Caco-2 (cell line): ENCODE measurements around the gene NUDT6. TPM values are rescaled to one million over a fixed set of nuclear protein-coding genes. Genes with fewer than 3 reads are reported as not detected.
"Not testable (repeated sequence)": the region's sequence is repeated elsewhere in the genome, so short reads cannot be mapped to it uniquely, and the experiment has no call there.

Experiments
- BruUV-seq: library from RNA; stranded (reverse); fragments of 400-500 nt; replicated peaks from 2 replicates; lab custom pipeline; 2021; lab: Mats Ljungman, UMichigan
- CTCF ChIA-PET: fragments of 300-600 bp; sonication (Branson Sonifier 250); formaldehyde crosslinking; loops from one replicate; lab custom pipeline; 2022; ENCODE audit warnings: antibody characterized with exemption; lab: Charles Lee
- POLR2A ChIA-PET: fragments of 300-600 bp; sonication (Branson Sonifier 250); formaldehyde crosslinking; loops from one replicate; lab custom pipeline; 2022; ENCODE audit warnings: antibody characterized with exemption; lab: Charles Lee
- DNase-seq, 2 experiments: peaks; one replicate each; pipeline versions ENCODE4 v3.0.0 to v3.0.0-alpha.2; 2020 to 2022
- H3K27me3 ChIP-seq: replicated peaks from 2 replicates; pipeline ENCODE4 v1.6.0; 2011; ENCODE audit warnings: low read length; ENCODE audit not compliant: control insufficient read depth, insufficient read depth
- H3K36me3 ChIP-seq: 2 replicates; pipeline ENCODE4 v1.5.1; 2011; ENCODE audit warnings: low read length; ENCODE audit not compliant: control insufficient read depth, insufficient read depth
- H3K4me1 ChIP-seq: fragments of 250-450 bp; sonication (Bioruptor Pico); 2 replicates; pipeline ENCODE4 v1.5.1; 2020; ENCODE audit warnings: mild to moderate bottlenecking
- H3K4me3 ChIP-seq: 2 replicates; pipeline ENCODE4 v1.5.1; 2011; ENCODE audit warnings: low read depth, mild to moderate bottlenecking, control low read depth, low read length
- H3K9me3 ChIP-seq: fragments of 250-450 bp; sonication (Bioruptor Pico); 2 replicates; pipeline ENCODE4 v1.5.1; 2020; ENCODE audit warnings: mild to moderate bottlenecking, moderate library complexity
- H3K27ac Mint-ChIP-seq: one replicate; pipeline ENCODE4 v1.8.0; 2022; ENCODE audit warnings: mixed read lengths; ENCODE audit not compliant: unreplicated experiment
- H3K27me3 Mint-ChIP-seq: one replicate; pipeline ENCODE4 v1.8.0; 2022; ENCODE audit warnings: mixed read lengths; ENCODE audit not compliant: insufficient read depth, unreplicated experiment
- H3K36me3 Mint-ChIP-seq: one replicate; pipeline ENCODE4 v1.8.0; 2022; ENCODE audit warnings: mild to moderate bottlenecking, mixed read lengths; ENCODE audit not compliant: insufficient read depth, unreplicated experiment
- H3K4me1 Mint-ChIP-seq: one replicate; pipeline ENCODE4 v1.8.0; 2022; ENCODE audit warnings: low read depth, mixed read lengths; ENCODE audit not compliant: unreplicated experiment
- H3K4me3 Mint-ChIP-seq: one replicate; pipeline ENCODE4 v1.8.0; 2022; ENCODE audit warnings: mild to moderate bottlenecking, moderate library complexity, mixed read lengths; ENCODE audit not compliant: unreplicated experiment
- H3K9me3 Mint-ChIP-seq: one replicate; pipeline ENCODE4 v1.8.0; 2022; ENCODE audit warnings: mixed read lengths; ENCODE audit not compliant: unreplicated experiment
- CTCF ChIP-seq, 2 experiments: fragments of 200-600 bp in 1 of 2; IDR thresholded peaks; 1 replicate in 1 of 2; 2 replicates in 1 of 2; pipeline versions ENCODE4 v1.5.1 to v1.8.0; 2011 to 2022; ENCODE audit warnings: antibody characterized with exemption in 1 of 2, control low read depth in 1 of 2, inconsistent platforms in 1 of 2, low read depth in 1 of 2, low read length in 1 of 2, mild to moderate bottlenecking in 1 of 2, moderate library complexity in 1 of 2; ENCODE audit not compliant: insufficient read depth in 1 of 2, severe bottlenecking in 1 of 2, unreplicated experiment in 1 of 2
- intact Hi-C: fragments of 100-400 bp; cut with micrococcal nuclease; formaldehyde crosslinking; loops from one replicate; pipeline ENCODE4 v1.10.0; 2022; ENCODE audit not compliant: unreplicated experiment
- total RNA-seq: library from RNA; stranded (reverse); gene quantifications from 2 replicates; pipeline ENCODE4 v1.2.3, GENCODE V29; 2022

NUDT6 gene
- total RNA-seq, 1 experiment from 2014 or later = 5.3 TPM

GRCh38 chr4:122847931-122848330 lies 74.5 kb downstream of the NUDT6 start:
- H3K36me3 Mint-ChIP-seq = no peaks in the 10 kb centered on the region
- intact Hi-C loops = no loop called here
- 0 out of 2 replicates have a peak, but pooled peaks cover 7% of the 10 kb centered on the region for H3K4me1 ChIP-seq
- no peak overlapping the region for H3K4me3 ChIP-seq
- ChIA-PET CTCF (no interaction called here), POLR2A (no interaction called here)
- peaks cover 9% of the 10 kb centered on the region for H3K9me3 Mint-ChIP-seq
- no peaks in the 10 kb centered on the region for H3K27me3 Mint-ChIP-seq
- no peaks in the 10 kb centered on the region for H3K9me3 ChIP-seq
- H3K36me3 ChIP-seq = no peaks in the 10 kb centered on the region
- no peak overlapping the region for H3K4me3 Mint-ChIP-seq
- BruUV-seq = no TSS peak
- TF ChIP-seq CTCF (IDR thresholded peaks at IDR 0.05; ENCODE audit: insufficient read depth in 1 of 2, low read depth in 1 of 2, low read length in 1 of 2, severe bottlenecking in 1 of 2, unreplicated experiment in 1 of 2) = no peak
- no peak for DNase-seq
- no peak overlapping the region for H3K27ac Mint-ChIP-seq
- peaks cover 11% of the 10 kb centered on the region for H3K4me1 Mint-ChIP-seq
- no peaks in the 10 kb centered on the region for H3K27me3 ChIP-seq

GRCh38 chr4:122845760-122846159 lies 76.6 kb downstream of the NUDT6 start:
- CTCF ChIA-PET = no interaction called here
- intact Hi-C loops = no loop called here
- Mint-ChIP-seq H3K27me3 (no peaks in the 10 kb centered on the region), H3K4me1 (peaks cover 13% of the 10 kb centered on the region), H3K36me3 (no peaks in the 10 kb centered on the region), H3K9me3 (peaks cover 9% of the 10 kb centered on the region), H3K4me3 (no peak overlapping the region), H3K27ac (no peak overlapping the region)
- Histone ChIP-seq H3K4me3 (no peak overlapping the region), H3K27me3 (no peaks in the 10 kb centered on the region), H3K36me3 (no peaks in the 10 kb centered on the region), H3K4me1 (no peaks in the 10 kb centered on the region), H3K9me3 (no peaks in the 10 kb centered on the region)
- POLR2A ChIA-PET = no interaction called here
- DNase-seq = no peak
- no TSS peak for BruUV-seq
- TF ChIP-seq CTCF (IDR thresholded peaks at IDR 0.05; ENCODE audit: insufficient read depth in 1 of 2, low read depth in 1 of 2, low read length in 1 of 2, severe bottlenecking in 1 of 2, unreplicated experiment in 1 of 2) = no peak

GRCh38 chr4:122845066-122845465 lies 77.3 kb downstream of the NUDT6 start:
- no peak for DNase-seq
- H3K4me3 ChIP-seq = no peak overlapping the region
- H3K36me3 Mint-ChIP-seq = no peaks in the 10 kb centered on the region
- intact Hi-C loops = no loop called here
- peaks cover 9% of the 10 kb centered on the region for H3K9me3 Mint-ChIP-seq
- CTCF ChIA-PET = no interaction called here
- POLR2A ChIA-PET = no interaction called here
- H3K9me3 ChIP-seq = no peaks in the 10 kb centered on the region
- no peak overlapping the region for H3K4me3 Mint-ChIP-seq
- no TSS peak for BruUV-seq
- no peaks in the 10 kb centered on the region for H3K36me3 ChIP-seq
- no peaks in the 10 kb centered on the region for H3K27me3 Mint-ChIP-seq
- TF ChIP-seq CTCF (IDR thresholded peaks at IDR 0.05; ENCODE audit: insufficient read depth in 1 of 2, low read depth in 1 of 2, low read length in 1 of 2, severe bottlenecking in 1 of 2, unreplicated experiment in 1 of 2) = no peak
- H3K27me3 ChIP-seq = no peaks in the 10 kb centered on the region
- no peaks in the 10 kb centered on the region for H3K4me1 ChIP-seq
- peaks cover 13% of the 10 kb centered on the region for H3K4me1 Mint-ChIP-seq
- H3K27ac Mint-ChIP-seq = no peak overlapping the region

- DNase-seq, H3K9me3 Mint-ChIP-seq, intact Hi-C loops, H3K27ac Mint-ChIP-seq, H3K27me3 ChIP-seq, H3K27me3 Mint-ChIP-seq, H3K36me3 Mint-ChIP-seq, H3K4me3 ChIP-seq, H3K36me3 ChIP-seq, H3K4me1 ChIP-seq, CTCF ChIA-PET, BruUV-seq, H3K4me3 Mint-ChIP-seq, H3K9me3 ChIP-seq, POLR2A ChIA-PET: not testable (repeated sequence)
- H3K4me1 Mint-ChIP-seq = peaks cover 13% of the 10 kb centered on the region
Observed at GRCh38 chr4:122844391-122844790, 78.0 kb downstream of the NUDT6 start.
